GM18861 (cell line): ENCODE results near the gene DLL3.

Source experiments
- ATAC-seq: cut with Tn5 transposase; IDR thresholded peaks from one replicate; pipeline ENCODE4 v1.9.1; 2021; ENCODE audit not compliant: unreplicated experiment

DLL3 gene

DNA sequence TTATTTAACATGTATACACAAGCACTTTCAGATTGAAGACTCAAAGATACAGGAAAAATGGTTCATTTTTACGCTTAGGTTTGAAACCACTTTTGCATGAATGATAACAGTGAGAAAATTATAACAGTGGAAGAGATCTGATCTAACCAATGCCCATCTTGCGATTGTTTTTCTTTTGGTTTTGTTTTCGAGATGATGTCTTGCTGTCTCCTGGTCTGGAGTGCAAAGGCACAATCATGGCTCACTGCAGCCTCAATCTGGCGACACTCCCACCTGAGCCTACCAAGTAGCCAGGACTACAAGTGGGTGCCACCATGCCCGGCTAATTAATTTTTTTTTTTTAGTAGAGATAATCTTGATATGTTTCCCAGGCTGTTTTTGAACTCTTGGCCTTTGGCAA, 51.5 kb downstream of the DLL3 start:
- no peak for ATAC-seq

DNA sequence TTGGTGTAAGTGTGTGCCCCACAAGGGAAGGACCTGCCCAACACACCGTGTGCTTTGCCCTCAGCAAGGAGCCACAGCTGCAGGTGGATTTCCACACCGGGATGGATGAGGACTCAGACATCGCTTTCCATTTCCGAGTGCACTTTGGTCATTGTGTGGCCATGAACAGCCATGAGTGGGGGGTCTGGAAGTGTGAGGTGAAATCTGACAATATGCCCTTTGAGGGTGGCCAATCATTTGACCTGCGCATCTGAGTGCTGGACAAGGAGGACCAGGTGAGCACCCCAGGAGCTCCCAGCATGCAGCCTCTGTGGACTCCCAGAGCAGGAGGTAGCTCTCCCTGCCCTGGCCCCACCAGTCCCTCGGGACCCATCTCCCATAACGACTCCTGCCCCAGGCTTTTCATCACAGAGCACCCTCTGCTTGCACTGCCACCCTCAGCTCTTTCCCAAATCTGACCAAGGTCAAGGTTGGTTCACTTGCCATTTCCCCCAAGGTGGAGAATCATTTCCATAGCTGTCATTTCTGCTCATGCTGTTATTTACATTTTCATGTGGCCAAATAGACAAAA, 54.4 kb downstream of the DLL3 start:
- no peak for ATAC-seq

DNA sequence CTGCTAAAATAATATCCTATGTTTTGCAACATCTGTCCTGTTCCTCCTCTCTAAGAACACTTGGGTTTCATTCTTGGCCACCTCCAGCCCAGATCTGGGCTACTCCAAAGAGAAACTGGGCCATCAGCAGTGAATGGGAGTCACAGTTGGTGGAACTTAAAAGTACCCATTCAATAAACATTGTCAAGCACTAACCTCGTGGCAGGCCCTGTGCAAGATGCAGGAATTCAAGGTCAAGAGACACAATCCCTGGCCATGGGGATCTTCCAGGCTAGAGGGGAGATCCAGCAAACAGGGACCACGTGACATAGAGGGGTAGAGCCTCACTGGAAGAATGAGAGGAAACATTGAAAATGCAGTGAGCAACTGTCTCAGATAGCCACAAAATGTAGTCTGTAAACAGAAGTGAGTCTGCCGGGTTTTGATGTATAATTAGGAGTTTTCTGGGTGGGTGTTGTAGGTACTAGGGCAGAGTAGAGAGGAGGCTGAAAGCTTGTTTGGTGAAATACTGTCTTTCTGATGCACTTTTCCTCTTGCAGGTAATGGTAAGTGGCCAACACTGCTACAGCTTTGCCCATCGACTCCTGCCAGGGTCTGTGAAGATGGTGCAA, 56.1 kb downstream of the DLL3 start:
- no peak for ATAC-seq

DNA sequence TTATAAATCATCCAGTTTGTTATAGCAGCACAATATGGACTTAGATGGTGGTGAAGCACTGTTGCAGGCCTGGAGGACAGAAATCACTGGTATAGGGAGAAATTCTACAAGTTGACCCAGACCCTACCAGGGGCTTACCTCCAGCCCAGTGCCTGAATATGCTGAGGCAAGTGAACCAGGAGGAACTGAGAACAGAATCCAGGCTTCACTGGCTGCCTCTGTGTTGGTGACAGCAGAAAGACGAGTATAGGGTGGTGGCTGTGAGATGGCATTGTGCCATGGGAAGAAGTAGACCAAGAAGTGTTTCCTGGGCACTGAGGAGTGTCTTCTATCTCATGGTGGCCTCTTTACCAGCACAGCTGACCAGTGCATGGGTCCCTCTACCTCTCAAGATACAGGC, 57.1 kb downstream of the DLL3 start:
- ATAC-seq: no peak
